Neural progenitor cell (in vitro differentiated cells): ENCODE data around the gene KCTD3.

Source experiments
- CTCF ChIP-seq: fragments of 200-600 bp; sonication (generic); IDR thresholded peaks from 2 replicates; pipeline ENCODE4 v1.5.1; 2017; ENCODE audit warnings: antibody characterized with exemption, mild to moderate bottlenecking
- EZH2 ChIP-seq: fragments of 200-600 bp; sonication (generic); IDR thresholded peaks from 2 replicates; pipeline ENCODE4 v1.6.1; 2017; ENCODE audit warnings: antibody characterized with exemption, mild to moderate bottlenecking, moderate library complexity
- EZH2phosphoT487 ChIP-seq: fragments of 200-600 bp; sonication (generic); IDR thresholded peaks from 2 replicates; pipeline ENCODE4 v1.6.1; 2017; ENCODE audit warnings: antibody characterized with exemption

GRCh38 chr1:215601276-215601675, 34.2 kb downstream of the KCTD3 start:
- TF ChIP-seq CTCF (no peak), EZH2 (no peak), EZH2phosphoT487 (no peak)
